Psoas muscle (tissue), 8 donors: ENCODE measurements around the gene SETD1B. TPM values are rescaled to one million over a fixed set of nuclear protein-coding genes. Genes with fewer than 3 reads are reported as not detected.
A peak's percentile ranks its signal among the peaks of the same experiment; 100 is the strongest.

Source experiments
- ATAC-seq, 4 donors: fragments of 200-7000 bp; cut with Tn5 transposase; one replicate each; pipeline ENCODE4 v1.9.1; 2020; ENCODE audit warnings: moderate library complexity in 3 of 4, mild to moderate bottlenecking in 2 of 4
- DNase-seq, 2 donors: peaks; one replicate each; pipeline ENCODE4 v3.0.0-alpha.2; 2020
- H3K27ac ChIP-seq: fragments of 200-600 bp; one replicate; pipeline ENCODE4 v1.8.0; 2022
- H3K27me3 ChIP-seq, 3 donors: fragments of 200-600 bp in 1 of 3; one replicate each; pipeline versions ENCODE4 v1.6.1 to v1.8.0; 2013 to 2022; ENCODE audit warnings: low read length in 2 of 3, mild to moderate bottlenecking in 2 of 3, moderate library complexity in 1 of 3; ENCODE audit not compliant: insufficient read depth in 3 of 3
- H3K36me3 ChIP-seq, 2 donors: fragments of 200-600 bp in 1 of 2; one replicate each; pipeline versions ENCODE4 v1.6.1 to v1.8.0; 2013 to 2022; ENCODE audit warnings: low read depth in 1 of 2, mild to moderate bottlenecking in 1 of 2, moderate library complexity in 1 of 2; ENCODE audit not compliant: insufficient read depth in 1 of 2
- H3K4me1 ChIP-seq: fragments of 200-600 bp; one replicate; pipeline ENCODE4 v1.8.0; 2022
- H3K4me3 ChIP-seq: fragments of 200-600 bp; one replicate; pipeline ENCODE4 v1.8.0; 2022; ENCODE audit warnings: mild to moderate bottlenecking
- H3K9me3 ChIP-seq: fragments of 200-600 bp; one replicate; pipeline ENCODE4 v1.8.0; 2022
- CTCF ChIP-seq: fragments of 200-600 bp; IDR thresholded peaks from one replicate; pipeline ENCODE4 v1.8.0; 2022; ENCODE audit warnings: antibody characterized with exemption
- WGBS, 3 donors: extraction: QIAGEN DNeasy Blood & Tissue Kit; methylation state at CpG; one replicate each; pipeline versions ENCODE4 v1.1.6 to v1.1.7; 2013; 5-methylcytosine and 5-hydroxymethylcytosine counted together
- intact Hi-C, 2 donors: fragments of 100-400 bp; cut with DNase I; formaldehyde crosslinking; loops; one replicate each; pipeline versions ENCODE4 v1.11.0 to v1.14.2; 2022
- polyA plus RNA-seq, 3 donors: library from polyadenylated mRNA; stranded (reverse); fragments of 200-250 nt; gene quantifications; one replicate each; pipeline ENCODE4 v1.2.3, GENCODE V29; 2013
- total RNA-seq, 4 donors: library from RNA; stranded (reverse); fragmentation: NEBNext Ultra II Directional in 2 of 4; extraction: Animal tissue kit (Norgen Biotek cat#: 25700) in 2 of 4; gene quantifications; one replicate each; pipeline versions ENCODE4 v1.2.1 to v1.2.4, GENCODE V29; 2021 to 2023
- donor health status: healthy with polysubstance abuse.
- donor health status: DM: no; HTN: no; CAD: no; lungs with moderate emphysema.
- donor health status: Bipolar disorder and iron deficiency.
- donor health status: healthy.
- donor health status: DM: yes; HTN: yes; CAD: no.
- donor health status: DM: no; HTN: no; CAD: no.
- donor health status: DM: no; HTN: no; CAD: no.
- donor health status: DM: yes; HTN: yes; CAD: no.

Gene SETD1B
- total and polyA plus RNA-seq, 7 donors: 2.8 to 13.0 (median 9.2) TPM

- H3K4me3 ChIP-seq: no peak overlapping the region
- 82 to 92% (median 85%) methylated on average over 15 to 17 of the region's 17 CpGs for WGBS, 3 donors
- peaks cover 0 to 44% of the 10 kb centered on the region in 2 donors for H3K36me3 ChIP-seq
- DNase-seq (no peak), ATAC-seq (no peak)
- no peaks in the 10 kb centered on the region for H3K27me3 ChIP-seq
- no peak for TF ChIP-seq CTCF
- no peak overlapping the region for H3K27ac ChIP-seq
- intact Hi-C loops: loop anchor here (5.0 kb wide), 1 partner anchor 34 kb away; no protein-coding TSS in a partner anchor
- peaks cover 17% of the 10 kb centered on the region for H3K4me1 ChIP-seq
- H3K9me3 ChIP-seq: no peaks in the 10 kb centered on the region
Measured at GRCh38 chr12:121778567-121779421, 25.0 kb upstream of the SETD1B start.

GRCh38 chr12:121779422-121779895 lies 24.4 kb upstream of the SETD1B start:
- Histone ChIP-seq H3K27ac (no peak overlapping the region), H3K4me3 (no peak overlapping the region), H3K27me3 (no peaks in the 10 kb centered on the region), H3K4me1 (peaks cover 15% of the 10 kb centered on the region), H3K36me3 (peaks cover 0 to 44% of the 10 kb centered on the region in 2 donors), H3K9me3 (no peaks in the 10 kb centered on the region)
- no peak for TF ChIP-seq CTCF
- intact Hi-C loops: loop anchor here (5.0 kb wide), 1 partner anchor 33 kb away; no protein-coding TSS in a partner anchor
- DNase-seq (no peak), ATAC-seq (no peak)
- WGBS, 3 donors: 90 to 94% (median 91%) methylated on average over 17 of the region's 17 CpGs

- WGBS, 3 donors: 84 to 95% (median 95%) methylated on average over 11 of the region's 11 CpGs
- intact Hi-C loops: no loop called here
- TF ChIP-seq CTCF: no peak
- peaks cover 24% of the 10 kb centered on the region for H3K4me1 ChIP-seq
- peaks cover 0 to 44% of the 10 kb centered on the region in 2 donors for H3K36me3 ChIP-seq
- H3K27me3 ChIP-seq: no peaks in the 10 kb centered on the region
- no peak for DNase-seq
- H3K9me3 ChIP-seq: no peaks in the 10 kb centered on the region
- H3K4me3 ChIP-seq: no peak overlapping the region
- H3K27ac ChIP-seq: no peak overlapping the region
- no peak for ATAC-seq
Measured at GRCh38 chr12:121780429-121780828, 23.4 kb upstream of the SETD1B start.

- no peak for DNase-seq
Measured at GRCh38 chr12:121781484-121781997, 22.3 kb upstream of the SETD1B start.

More at GRCh38 chr12:121781484-121781997, 22.3 kb upstream of the SETD1B start:
- no peak for TF ChIP-seq CTCF
- WGBS, 3 donors: 30 to 45% (median 33%) methylated on average over 12 of the region's 12 CpGs
- ATAC-seq: peak in 3 of 4 donors; percentile 7 to 37 (median 10)
- no peaks in the 10 kb centered on the region for H3K9me3 ChIP-seq
- no peaks in the 10 kb centered on the region for H3K27me3 ChIP-seq
- H3K27ac ChIP-seq: peak overlapping the region; percentile 64
- peak overlapping the region; percentile 32 for H3K4me3 ChIP-seq
- H3K4me1 ChIP-seq: peaks cover 24% of the 10 kb centered on the region
- intact Hi-C loops: no loop called here
- H3K36me3 ChIP-seq: peaks cover 0 to 36% of the 10 kb centered on the region in 2 donors
